Endometrial microvascular endothelial cells (primary cell): ENCODE measurements around the gene DDX60. TPM values are rescaled to one million over a fixed set of nuclear protein-coding genes. Genes with fewer than 3 reads are reported as not detected.
"Not testable (repeated sequence)": the region's sequence is repeated elsewhere in the genome, so short reads cannot be mapped to it uniquely, and the experiment has no call there.

Source experiments
- in situ Hi-C: cut with HindIII; loops from 2 replicates; pipeline ENCODE4 v1.10.0; 2017; ENCODE audit warnings: low sequenced_read_pairs, low pct_unique_long_range_greater_than_20kb; ENCODE audit errors: inconsistent ontology term
- total RNA-seq: library from RNA; depleted of rRNA; stranded (reverse); fragments of >200 nt; gene quantifications from one replicate; pipeline ENCODE4 v1.2.3, GENCODE V29; 2015; ENCODE audit errors: inconsistent ontology term

DDX60 gene
- total RNA-seq, 1 donor from 2014 or later, result 30.8 TPM

- in situ Hi-C loops, result no loop called here
These were observed 97.3 kb downstream of the DDX60 start for GRCh38 chr4:168221301-168221700.

DNA sequence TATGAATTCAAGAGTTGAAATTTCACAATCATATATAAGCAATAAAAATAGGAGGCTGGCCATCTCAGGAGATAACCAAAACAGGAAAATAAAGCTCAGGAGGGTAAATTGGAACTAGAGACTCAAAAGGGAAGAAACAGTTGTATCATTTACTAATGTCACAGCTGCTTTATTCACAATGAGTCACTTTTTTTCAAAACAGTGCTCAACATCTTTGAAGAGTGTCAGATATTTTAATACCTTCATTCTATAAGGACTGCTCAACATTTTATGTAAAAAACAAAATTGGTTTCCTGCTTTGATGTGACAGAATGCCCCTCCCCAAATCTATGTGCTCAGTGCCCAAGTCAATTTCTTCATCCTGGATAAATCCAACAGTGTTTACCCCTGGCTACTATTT is 97.7 kb downstream of the DDX60 start:
- in situ Hi-C loops, result no loop called here

GRCh38 chr4:168218645-168219044 is 99.9 kb downstream of the DDX60 start:
- in situ Hi-C loops, result no loop called here

- in situ Hi-C loops, result not testable (repeated sequence)
These were observed 105.0 kb downstream of the DDX60 start for GRCh38 chr4:168213511-168213910.

DNA sequence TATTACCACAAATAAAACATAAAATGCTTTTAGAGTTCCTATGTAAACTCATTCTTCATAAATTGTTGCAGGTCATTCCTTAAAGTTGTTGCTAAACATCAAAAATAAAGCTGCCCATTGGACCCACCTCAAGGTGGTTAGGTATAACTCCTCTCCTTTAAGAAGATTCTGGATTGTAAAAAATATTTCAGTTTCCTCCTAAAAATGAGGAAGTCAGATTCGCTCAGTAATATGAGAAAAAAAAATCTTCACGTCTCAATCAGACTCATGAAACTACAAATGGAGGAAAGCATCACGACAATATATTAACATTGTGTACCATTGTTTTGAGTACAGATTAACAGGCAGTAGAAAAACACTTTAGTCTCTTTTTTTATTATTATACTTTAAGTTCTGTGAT is 105.9 kb downstream of the DDX60 start:
- in situ Hi-C loops, result no loop called here

DNA sequence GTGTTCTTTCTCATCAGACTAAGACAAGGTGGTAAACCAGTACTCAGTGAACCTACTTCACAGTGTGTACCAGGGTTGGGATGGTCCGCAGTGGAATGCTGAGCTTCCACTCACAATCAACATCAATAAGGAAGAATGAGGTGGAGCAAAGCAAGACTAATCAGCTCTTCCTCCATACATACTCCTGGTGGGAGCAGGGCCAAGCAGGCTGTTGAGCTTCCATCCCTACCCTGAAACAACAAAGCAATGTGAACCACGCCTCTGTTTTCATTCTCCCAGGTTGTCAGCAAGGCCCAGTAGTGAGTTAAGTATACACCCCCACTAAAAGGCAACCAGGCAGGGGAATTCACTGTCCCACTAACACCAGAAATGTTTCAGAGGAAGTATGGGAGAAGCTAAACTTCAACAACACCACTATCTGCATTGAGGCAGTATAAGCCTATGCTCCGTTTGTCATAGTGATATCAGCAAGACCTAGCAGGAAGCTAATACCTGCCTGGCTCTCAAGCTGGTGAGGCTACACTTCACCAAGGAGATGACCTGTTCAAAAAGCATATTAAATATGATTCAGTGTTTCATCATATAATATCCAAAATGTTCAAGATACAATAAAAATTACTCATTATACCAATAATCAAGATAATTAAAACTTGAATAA is 109.5 kb downstream of the DDX60 start:
- in situ Hi-C loops, result no loop called here

GRCh38 chr4:168203233-168203911 is 115.2 kb downstream of the DDX60 start:
- in situ Hi-C loops, result no loop called here

- in situ Hi-C loops, result no loop called here
These were observed 117.9 kb downstream of the DDX60 start for GRCh38 chr4:168200685-168201084.

GRCh38 chr4:168199260-168199957 is 119.1 kb downstream of the DDX60 start:
- in situ Hi-C loops, result no loop called here

- in situ Hi-C loops, result no loop called here
These were observed 120.6 kb downstream of the DDX60 start for GRCh38 chr4:168197926-168198325.

DNA sequence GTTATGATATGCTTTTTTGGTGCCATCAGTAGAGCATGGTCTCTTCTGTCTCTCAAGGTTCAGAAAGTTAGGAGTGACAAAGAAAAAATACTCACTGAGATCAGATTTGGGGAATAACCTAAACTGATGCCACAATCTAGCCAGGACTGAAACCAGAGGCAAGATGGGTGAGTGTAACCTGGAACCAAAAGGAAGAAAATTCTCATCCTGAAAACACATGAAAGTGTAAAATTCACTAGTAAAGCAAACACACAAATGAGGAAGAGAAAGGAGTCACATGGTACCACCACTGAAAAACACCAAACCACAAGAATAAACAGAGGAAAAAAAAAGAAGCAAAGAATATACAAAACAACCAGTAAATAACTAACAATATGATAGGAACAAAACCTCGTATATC is 129.8 kb downstream of the DDX60 start:
- in situ Hi-C loops, result no loop called here

GRCh38 chr4:168183717-168184571 is 134.6 kb downstream of the DDX60 start:
- in situ Hi-C loops, result no loop called here

- in situ Hi-C loops, result no loop called here
These were observed 140.9 kb downstream of the DDX60 start for GRCh38 chr4:168177546-168178149.

- in situ Hi-C loops, result no loop called here
These were observed 144.2 kb downstream of the DDX60 start for GRCh38 chr4:168174308-168174707.

DNA sequence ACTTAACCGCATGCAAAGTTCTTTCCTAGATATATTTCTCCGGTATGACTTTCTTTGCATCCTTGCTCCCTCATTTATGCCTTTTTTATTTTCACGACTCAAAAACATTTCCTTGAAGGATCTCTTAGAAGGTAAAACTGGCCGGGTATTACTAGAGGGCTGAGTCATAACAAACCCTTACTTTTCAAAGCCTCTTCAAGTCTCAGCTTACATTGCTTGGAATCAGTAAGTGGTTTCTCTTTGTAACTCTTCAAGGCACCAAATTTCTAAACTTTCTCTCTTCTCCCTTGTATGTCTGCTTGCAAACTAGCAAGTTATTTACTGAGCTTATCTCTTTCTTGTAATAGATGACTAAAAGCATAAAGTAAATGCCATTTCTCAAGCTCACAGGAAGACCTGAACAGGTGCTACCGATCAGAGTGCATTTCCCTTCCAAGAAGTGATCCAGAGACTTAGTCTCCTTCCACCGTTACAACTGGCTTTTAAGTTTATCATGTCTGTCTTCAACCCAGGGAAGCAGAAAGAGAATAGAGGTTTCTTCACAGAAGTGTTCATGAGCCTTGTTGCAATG is 150.8 kb downstream of the DDX60 start:
- in situ Hi-C loops, result no loop called here
